Breast epithelium (tissue), 4 donors: ENCODE measurements around the gene PRPSAP2. TPM values are rescaled to one million over a fixed set of nuclear protein-coding genes. Genes with fewer than 3 reads are reported as not detected.
"Not testable (repeated sequence)": the region's sequence is repeated elsewhere in the genome, so short reads cannot be mapped to it uniquely, and the experiment has no call there.

Experiments used
- DNase-seq, 2 donors: peaks; one replicate each; pipeline ENCODE4 v3.0.0-alpha.2; 2019; ENCODE audit warnings: low spot score in 2 of 2
- H3K27ac ChIP-seq, 2 donors: fragments of 200-600 bp; sonication (generic) in 1 of 2; one replicate each; pipeline ENCODE4 v1.5.1; 2016 to 2019; ENCODE audit warnings: mild to moderate bottlenecking in 1 of 2
- H3K27me3 ChIP-seq, 2 donors: fragments of 200-600 bp; sonication (generic) in 1 of 2; one replicate each; pipeline versions ENCODE4 v1.5.1 to v1.6.0; 2017 to 2019; ENCODE audit warnings: control low read depth in 1 of 2, mild to moderate bottlenecking in 1 of 2
- H3K36me3 ChIP-seq: fragments of 200-600 bp; one replicate; pipeline ENCODE4 v1.5.1; 2019
- H3K4me1 ChIP-seq, 2 donors: fragments of 200-600 bp; sonication (generic); one replicate each; pipeline ENCODE4 v1.5.1; 2016 to 2019; ENCODE audit warnings: control low read depth in 1 of 2
- H3K4me3 ChIP-seq, 3 donors: fragments of 200-600 bp; sonication (generic); 1 replicate in 2 of 3; 2 replicates in 1 of 3; pipeline ENCODE4 v1.5.1; 2016 to 2019; ENCODE audit warnings: mild to moderate bottlenecking in 3 of 3, moderate library complexity in 2 of 3
- H3K9me3 ChIP-seq, 2 donors: fragments of 200-600 bp; sonication (generic) in 1 of 2; one replicate each; pipeline ENCODE4 v1.5.1; 2016 to 2019; ENCODE audit warnings: control low read depth in 1 of 2
- CTCF ChIP-seq, 3 donors: fragments of 450-650 bp; IDR thresholded peaks; one replicate each; pipeline ENCODE4 v1.5.1; 2016 to 2017; ENCODE audit warnings: antibody characterized with exemption in 3 of 3, mild to moderate bottlenecking in 3 of 3, moderate library complexity in 3 of 3
- POLR2A ChIP-seq: fragments of 450-650 bp; IDR thresholded peaks from one replicate; pipeline ENCODE4 v1.6.1; 2016; ENCODE audit warnings: antibody characterized with exemption, mild to moderate bottlenecking, moderate library complexity
- POLR2AphosphoS5 ChIP-seq, 3 donors: sonication (generic); formaldehyde crosslinking; IDR thresholded peaks; one replicate each; pipeline ENCODE4 v1.6.1; 2017; ENCODE audit warnings: antibody characterized with exemption in 3 of 3
- intact Hi-C: fragments of 100-400 bp; cut with DNase I; formaldehyde crosslinking; loops from one replicate; pipeline ENCODE4 v1.15.1; 2023; ENCODE audit warnings: low total_unique reads
- total RNA-seq, 3 donors: library from RNA; depleted of rRNA; stranded (reverse); fragments of >200 nt; gene quantifications; one replicate each; pipeline ENCODE4 v1.1.0, GENCODE V29; 2016

The PRPSAP2 gene
- total RNA-seq, 3 donors from 2014 or later = 16.0 to 41.3 (median 23.3) TPM

DNA sequence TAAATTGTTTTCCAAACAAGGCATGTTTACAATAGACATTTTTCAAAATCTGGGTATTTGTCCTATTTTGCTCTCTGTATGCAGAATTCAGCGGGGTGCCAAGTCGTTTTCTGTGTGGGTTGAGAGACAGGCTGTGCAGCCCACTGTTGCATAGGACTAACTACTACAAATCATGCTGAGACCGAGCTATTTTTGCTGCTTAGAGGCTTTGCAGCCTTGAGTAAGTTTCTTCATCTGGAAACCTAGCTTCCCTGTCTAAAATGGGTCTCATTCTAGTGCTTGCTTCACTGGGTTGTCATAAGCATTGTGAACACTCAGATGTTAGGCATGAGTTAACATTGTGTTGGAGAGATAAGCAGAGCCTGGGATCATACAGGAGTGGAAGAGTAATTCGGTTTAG lies 1.3 kb downstream of the PRPSAP2 start:
- peak overlapping the region in 1 of 2 donors; percentile 95 for H3K27ac ChIP-seq
- H3K36me3 ChIP-seq = no peaks in the 10 kb centered on the region
- H3K4me1 ChIP-seq = no peaks in the 10 kb centered on the region
- DNase-seq = no peak
- no peaks in the 10 kb centered on the region for H3K9me3 ChIP-seq
- intact Hi-C loops = no loop called here
- TF ChIP-seq POLR2A = no peak
- TF ChIP-seq CTCF (IDR thresholded peaks at IDR 0.05) = no peak
- no peak for TF ChIP-seq POLR2AphosphoS5 (IDR thresholded peaks at IDR 0.05)
- peak overlapping the region in 2 of 3 donors; percentile 87 to 98 for H3K4me3 ChIP-seq
- H3K27me3 ChIP-seq = no peaks in the 10 kb centered on the region

GRCh38 chr17:18860161-18860972 lies 2.4 kb downstream of the PRPSAP2 start:
- Histone ChIP-seq H3K9me3 (no peaks in the 10 kb centered on the region), H3K4me3 (no peak overlapping the region), H3K36me3 (no peaks in the 10 kb centered on the region), H3K27me3 (no peaks in the 10 kb centered on the region), H3K4me1 (no peaks in the 10 kb centered on the region), H3K27ac (no peak overlapping the region)
- TF ChIP-seq CTCF (IDR thresholded peaks at IDR 0.05) = no peak
- TF ChIP-seq POLR2A = no peak
- no peak for TF ChIP-seq POLR2AphosphoS5 (IDR thresholded peaks at IDR 0.05)
- no peak for DNase-seq
- intact Hi-C loops = no loop called here

DNA sequence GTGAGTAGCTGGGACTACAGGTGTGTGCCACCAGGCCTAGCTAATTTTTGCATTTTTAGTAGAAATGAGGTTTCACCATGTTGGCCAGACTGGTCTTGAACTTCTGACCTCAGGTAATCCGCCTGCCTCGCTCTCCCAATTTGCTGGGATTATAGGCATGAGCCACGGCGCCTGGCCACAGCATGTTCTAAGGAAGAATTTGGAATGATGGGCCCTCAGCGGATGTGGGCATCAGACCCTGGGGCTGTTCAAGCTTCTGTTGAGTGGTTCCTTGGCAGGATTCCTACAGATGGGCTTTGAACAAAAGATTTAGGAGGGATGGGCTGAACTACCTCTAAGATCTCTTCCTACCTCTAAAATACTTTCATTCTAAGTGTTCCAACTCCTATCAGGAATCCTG lies 4.1 kb downstream of the PRPSAP2 start:
- intact Hi-C loops = no loop called here
- no peak for DNase-seq
- H3K36me3 ChIP-seq = no peaks in the 10 kb centered on the region

DNA sequence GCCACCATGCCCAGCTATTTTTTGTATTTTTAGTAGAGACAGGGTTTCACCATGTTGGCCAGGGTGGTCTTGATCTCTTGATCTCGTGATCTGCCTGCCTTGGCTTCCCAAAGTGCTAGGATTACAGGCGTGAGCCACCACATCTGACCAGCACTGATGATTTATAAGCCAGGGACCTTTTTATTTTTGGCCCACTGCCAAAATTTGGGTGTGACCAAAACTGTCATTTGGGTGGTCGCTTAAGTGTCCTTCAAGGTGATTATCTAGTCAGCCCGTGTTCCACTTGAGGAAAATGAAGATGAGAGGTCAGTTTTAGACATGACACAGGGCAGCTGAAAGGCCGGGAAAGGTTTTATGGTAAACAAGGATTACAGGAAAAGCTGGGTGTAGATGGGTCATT lies 7.1 kb downstream of the PRPSAP2 start:
- not testable (repeated sequence) for H3K4me1 ChIP-seq, H3K9me3 ChIP-seq

More for the DNA sequence above, 4.1 kb downstream of the PRPSAP2 start:
- Histone ChIP-seq H3K4me1 (no peaks in the 10 kb centered on the region), H3K9me3 (no peaks in the 10 kb centered on the region), H3K4me3 (no peak overlapping the region), H3K27ac (no peak overlapping the region), H3K27me3 (no peaks in the 10 kb centered on the region)
- TF ChIP-seq POLR2A (no peak), CTCF (IDR thresholded peaks at IDR 0.05) (no peak), POLR2AphosphoS5 (IDR thresholded peaks at IDR 0.05) (no peak)

DNA sequence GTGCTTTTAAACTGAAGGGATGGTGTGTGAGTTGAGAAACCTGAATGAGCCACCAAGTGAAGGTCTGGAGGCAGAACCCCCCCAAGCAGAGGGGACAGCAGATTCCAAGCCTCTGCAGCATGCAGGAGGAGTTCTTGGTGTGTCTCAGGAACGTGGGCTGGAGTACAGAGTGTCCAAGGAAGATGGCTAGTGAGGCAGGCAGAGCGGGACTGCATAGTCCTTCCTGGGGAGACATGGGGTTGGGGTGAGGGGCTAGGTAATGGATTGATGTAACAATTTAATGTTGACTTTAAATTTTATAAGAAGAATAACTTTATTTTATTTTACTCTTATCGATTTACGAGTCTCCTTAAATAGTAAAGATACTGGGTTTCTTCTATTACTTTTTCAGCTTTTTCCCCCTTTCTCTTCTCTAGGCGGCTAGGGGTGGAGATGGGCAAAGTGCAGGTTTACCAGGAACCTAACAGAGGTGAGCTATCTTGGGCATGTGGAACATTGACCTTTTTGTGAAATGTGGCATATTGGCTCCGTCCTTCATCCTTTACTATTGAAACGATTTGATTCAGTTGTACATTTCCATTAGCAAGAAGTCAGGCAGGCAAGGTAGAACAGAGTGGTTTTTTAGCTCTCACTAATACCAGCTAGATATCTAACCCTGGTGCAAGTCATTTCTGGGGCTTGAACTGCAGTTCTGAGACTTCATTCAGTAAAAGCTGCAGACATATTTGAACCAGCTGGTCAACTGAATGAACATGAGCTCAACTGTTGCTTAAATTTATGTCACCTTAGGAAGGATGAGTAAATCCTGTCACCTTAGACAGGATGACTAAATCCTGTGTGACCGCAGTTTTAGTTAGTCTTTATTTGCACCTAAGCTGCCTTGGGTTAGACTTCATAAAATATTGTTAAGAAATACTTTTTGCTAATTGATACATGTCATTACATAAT lies 9.2 kb downstream of the PRPSAP2 start:
- TF ChIP-seq CTCF (IDR thresholded peaks at IDR 0.05) (no peak), POLR2A (no peak), POLR2AphosphoS5 (IDR thresholded peaks at IDR 0.05) (no peak)
- Histone ChIP-seq H3K36me3 (no peaks in the 10 kb centered on the region), H3K27me3 (no peaks in the 10 kb centered on the region), H3K9me3 (no peaks in the 10 kb centered on the region), H3K4me1 (no peaks in the 10 kb centered on the region), H3K27ac (no peak overlapping the region), H3K4me3 (no peak overlapping the region)
- DNase-seq = no peak
- intact Hi-C loops = no loop called here

More for the DNA sequence above, 7.1 kb downstream of the PRPSAP2 start:
- H3K27ac ChIP-seq, H3K27me3 ChIP-seq, H3K4me3 ChIP-seq, intact Hi-C loops, H3K36me3 ChIP-seq, DNase-seq: not testable (repeated sequence)
